ENCODE results near the gene OR9A2. TPM values are rescaled to one million over a fixed set of nuclear protein-coding genes. Genes with fewer than 3 reads are reported as not detected.

Gene OR9A2
- polyA plus RNA-seq, 3 donors: not detected

DNA sequence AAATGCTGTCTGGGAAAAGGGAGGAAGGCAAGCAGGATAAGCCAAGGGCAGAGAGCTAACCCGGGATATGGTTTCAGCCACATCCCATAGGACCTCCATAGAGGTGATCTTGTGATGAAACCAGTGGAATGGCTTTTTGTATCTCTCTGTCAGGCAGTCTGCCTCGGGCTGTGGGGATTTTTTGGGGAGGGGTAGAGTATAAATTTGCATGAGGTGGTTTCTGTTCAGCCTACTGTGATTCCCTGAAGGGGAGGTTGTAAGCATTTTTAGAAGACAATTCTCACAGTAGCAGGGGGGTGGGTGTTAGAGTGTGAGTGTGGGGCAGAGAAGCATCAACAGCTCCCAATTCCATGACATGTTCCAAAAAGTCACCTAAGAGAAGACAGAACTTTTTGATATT is 11.8 kb downstream of the OR9A2 start:
- Histone ChIP-seq H3K9me3 (replicated peaks in 1 of 2; ENCODE audit: control insufficient read depth in 1 of 2, insufficient read depth in 1 of 2, low read length in 2 of 2) (no peaks in the 10 kb centered on the region), H3K9ac (ENCODE audit: insufficient read depth, low read length, poor library complexity, severe bottlenecking) (no peak overlapping the region), H3K27me3 (ENCODE audit: control insufficient read depth in 2 of 2, insufficient read depth in 2 of 2, low read length in 2 of 2) (no peaks in the 10 kb centered on the region), H3K79me2 (ENCODE audit: insufficient read depth, low read length) (no peaks in the 10 kb centered on the region), H4K20me1 (ENCODE audit: insufficient read depth, low read length) (no peaks in the 10 kb centered on the region), H2AFZ (ENCODE audit: insufficient read depth, low read depth, low read length, poor library complexity, severe bottlenecking) (no peak overlapping the region), H3K4me3 (replicated peaks in 1 of 3; ENCODE audit: low read depth in 2 of 3, low read length in 3 of 3) (no peak overlapping the region), H3K4me1 (ENCODE audit: control insufficient read depth in 1 of 2, insufficient read depth in 2 of 2, low read length in 2 of 2) (no peaks in the 10 kb centered on the region), H3K36me3 (replicated peaks in 1 of 2; ENCODE audit: control insufficient read depth in 1 of 2, insufficient read depth in 2 of 2, low read length in 2 of 2) (no peaks in the 10 kb centered on the region), H3K27ac (ENCODE audit: low read depth in 1 of 2, low read length in 2 of 2) (no peak overlapping the region), H3K4me2 (replicated peaks; ENCODE audit: extremely low read depth, low read length, poor library complexity, severe bottlenecking) (no peak overlapping the region)
- Mint-ChIP-seq H3K27ac (peak overlapping the region in 1 of 7 donors; percentile 35), H3K36me3 (peaks cover 0 to 2% of the 10 kb centered on the region in 2 donors), H3K27me3 (ENCODE audit: low read depth in 3 of 3) (peaks cover 2 to 6% (median 3%) of the 10 kb centered on the region in 3 donors), H3K4me1 (peaks cover 2% of the 10 kb centered on the region), H3K4me3 (no peak overlapping the region), H3K9me3 (peaks cover 0 to 7% (median 2%) of the 10 kb centered on the region in 7 donors)
- intact Hi-C loops (cut with micrococcal nuclease): no loop called here
- WGBS (ENCODE audit: insufficient coverage): 83% methylated on average over 2 of the region's 2 CpGs
- TF ChIP-seq, protein P1, sequence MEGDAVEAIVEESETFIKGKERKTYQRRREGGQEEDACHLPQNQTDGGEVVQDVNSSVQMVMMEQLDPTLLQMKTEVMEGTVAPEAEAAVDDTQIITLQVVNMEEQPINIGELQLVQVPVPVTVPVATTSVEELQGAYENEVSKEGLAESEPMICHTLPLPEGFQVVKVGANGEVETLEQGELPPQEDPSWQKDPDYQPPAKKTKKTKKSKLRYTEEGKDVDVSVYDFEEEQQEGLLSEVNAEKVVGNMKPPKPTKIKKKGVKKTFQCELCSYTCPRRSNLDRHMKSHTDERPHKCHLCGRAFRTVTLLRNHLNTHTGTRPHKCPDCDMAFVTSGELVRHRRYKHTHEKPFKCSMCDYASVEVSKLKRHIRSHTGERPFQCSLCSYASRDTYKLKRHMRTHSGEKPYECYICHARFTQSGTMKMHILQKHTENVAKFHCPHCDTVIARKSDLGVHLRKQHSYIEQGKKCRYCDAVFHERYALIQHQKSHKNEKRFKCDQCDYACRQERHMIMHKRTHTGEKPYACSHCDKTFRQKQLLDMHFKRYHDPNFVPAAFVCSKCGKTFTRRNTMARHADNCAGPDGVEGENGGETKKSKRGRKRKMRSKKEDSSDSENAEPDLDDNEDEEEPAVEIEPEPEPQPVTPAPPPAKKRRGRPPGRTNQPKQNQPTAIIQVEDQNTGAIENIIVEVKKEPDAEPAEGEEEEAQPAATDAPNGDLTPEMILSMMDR (IDR thresholded peaks at IDR 0.05): no peak
- DNase-seq: no peak

DNA sequence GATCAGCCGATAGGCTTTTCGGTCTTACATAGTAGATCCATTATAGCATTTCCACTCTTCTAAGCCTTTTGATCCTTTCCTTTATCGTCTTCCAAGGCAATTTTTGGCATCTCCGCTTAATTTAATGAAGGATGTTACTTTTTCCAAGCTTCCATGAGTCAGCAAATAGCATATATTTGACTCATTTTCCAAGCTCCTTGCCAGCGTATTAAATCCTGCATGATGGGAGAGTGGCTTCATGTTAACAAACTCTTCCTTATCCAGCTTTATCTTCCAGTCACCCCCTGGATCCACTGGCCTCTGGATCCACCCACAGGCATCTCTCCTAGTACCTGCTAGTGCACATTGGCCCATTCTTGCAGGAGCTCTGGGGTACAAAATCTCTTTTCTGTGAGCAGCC is 13.0 kb downstream of the OR9A2 start:
- no peaks in the 10 kb centered on the region for H3K36me3 ChIP-seq (replicated peaks in 1 of 2; ENCODE audit: control insufficient read depth in 1 of 2, insufficient read depth in 2 of 2, low read length in 2 of 2)
- Mint-ChIP-seq H3K27me3 (ENCODE audit: low read depth in 3 of 3) (peaks cover 2 to 6% (median 3%) of the 10 kb centered on the region in 3 donors), H3K9me3 (no peaks in the 10 kb centered on the region), H3K36me3 (no peaks in the 10 kb centered on the region), H3K4me1 (peaks cover 2% of the 10 kb centered on the region), H3K27ac (no peak overlapping the region), H3K4me3 (no peak overlapping the region)
- no peak for DNase-seq
- intact Hi-C loops (cut with micrococcal nuclease): no loop called here
- H3K4me1 ChIP-seq (ENCODE audit: control insufficient read depth in 1 of 2, insufficient read depth in 2 of 2, low read length in 2 of 2): no peaks in the 10 kb centered on the region
- no peaks in the 10 kb centered on the region for H3K27me3 ChIP-seq (ENCODE audit: control insufficient read depth in 2 of 2, insufficient read depth in 2 of 2, low read length in 2 of 2)
- 100% methylated on average over 2 of the region's 5 CpGs for WGBS (ENCODE audit: insufficient coverage)
- no peaks in the 10 kb centered on the region for H3K9me3 ChIP-seq (replicated peaks in 1 of 2; ENCODE audit: control insufficient read depth in 1 of 2, insufficient read depth in 1 of 2, low read length in 2 of 2)
- no peaks in the 10 kb centered on the region for H3K79me2 ChIP-seq (ENCODE audit: insufficient read depth, low read length)
- H3K9ac ChIP-seq (ENCODE audit: insufficient read depth, low read length, poor library complexity, severe bottlenecking): no peak overlapping the region
- no peak overlapping the region for H3K4me2 ChIP-seq (replicated peaks; ENCODE audit: extremely low read depth, low read length, poor library complexity, severe bottlenecking)
- no peaks in the 10 kb centered on the region for H4K20me1 ChIP-seq (ENCODE audit: insufficient read depth, low read length)
- H3K27ac ChIP-seq (ENCODE audit: low read depth in 1 of 2, low read length in 2 of 2): no peak overlapping the region
- TF ChIP-seq, protein P1 (IDR thresholded peaks at IDR 0.05): no peak
- no peak overlapping the region for H2AFZ ChIP-seq (ENCODE audit: insufficient read depth, low read depth, low read length, poor library complexity, severe bottlenecking)
- H3K4me3 ChIP-seq (replicated peaks in 1 of 3; ENCODE audit: low read depth in 2 of 3, low read length in 3 of 3): no peak overlapping the region

Data from CD14-positive monocyte (primary cell).